Measurements from ENCODE around the gene G3BP1.

The G3BP1 gene

DNA sequence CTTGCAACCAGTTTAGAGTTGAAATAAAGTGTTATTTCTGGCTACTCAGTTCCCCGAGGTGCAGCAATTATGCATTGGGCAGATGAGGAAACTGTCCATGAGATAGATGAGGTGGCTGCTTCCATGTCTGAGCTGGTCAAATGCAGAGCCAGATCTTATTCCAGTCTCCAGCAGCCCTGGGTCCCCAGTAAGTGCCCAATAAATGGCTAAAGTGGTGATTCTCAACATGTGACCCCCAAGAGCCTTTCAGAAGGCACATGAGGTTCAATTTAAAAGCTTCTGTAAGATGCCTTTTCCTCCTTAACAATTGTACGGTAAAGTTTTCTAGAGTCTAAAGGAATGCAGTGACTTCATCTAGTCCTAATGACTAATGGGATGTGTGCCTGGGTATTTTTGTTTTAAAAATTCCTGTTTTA, 30.8 kb upstream of the G3BP1 start:
- Mint-ChIP-seq H3K36me3 (ENCODE audit: low read depth) (peaks cover 91% of the 10 kb centered on the region), H3K27ac (no peak overlapping the region), H3K4me3 (no peak overlapping the region), H3K27me3 (no peaks in the 10 kb centered on the region), H3K9me3 (no peaks in the 10 kb centered on the region), H3K4me1 (ENCODE audit: low read depth) (peaks cover 22% of the 10 kb centered on the region)
- intact Hi-C loops (cut with micrococcal nuclease): loop anchor here (1.0 to 2.0 kb wide), 2 partner anchors 30 to 82 kb away; partner anchors contain the start of gene G3BP1

DNA sequence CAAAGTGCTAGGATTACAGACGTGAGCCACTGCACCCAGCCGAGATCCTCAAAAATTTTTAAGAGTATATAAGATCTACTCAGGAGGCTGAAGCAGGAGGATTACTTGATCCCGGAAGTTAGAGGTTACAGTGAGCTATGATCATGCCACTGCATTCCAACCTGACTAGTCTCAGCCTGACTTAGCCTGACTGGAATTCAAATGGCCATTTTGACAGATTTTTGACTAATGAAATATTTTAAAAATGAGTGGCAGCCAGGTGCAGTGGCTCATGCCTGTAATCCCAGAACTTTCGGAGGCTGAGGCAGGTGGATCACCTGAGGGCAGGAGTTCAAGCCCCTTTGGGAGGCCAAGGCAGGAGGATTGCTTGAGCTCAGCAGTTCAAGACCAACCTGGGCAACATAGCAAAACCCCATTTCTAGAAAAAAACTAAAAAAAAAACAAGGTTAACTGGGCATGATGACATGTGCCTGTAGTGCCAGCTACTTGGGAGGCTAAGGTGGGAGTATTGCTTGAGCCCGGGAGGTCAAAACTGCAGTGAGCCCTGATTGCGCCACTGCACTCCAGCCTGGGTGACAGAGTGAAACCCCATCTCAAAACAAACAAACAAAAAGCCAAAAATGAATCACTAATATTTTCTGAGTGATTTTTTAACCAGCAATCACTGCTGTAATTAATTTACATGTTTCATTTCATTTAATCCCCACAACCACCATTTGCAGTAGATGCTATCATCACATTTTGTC, 29.9 kb upstream of the G3BP1 start:
- H3K27ac Mint-ChIP-seq: no peak overlapping the region
- peaks cover 31% of the 10 kb centered on the region for H3K4me1 Mint-ChIP-seq (ENCODE audit: low read depth)
- no peaks in the 10 kb centered on the region for H3K27me3 Mint-ChIP-seq
- H3K36me3 Mint-ChIP-seq (ENCODE audit: low read depth): peaks cover 92% of the 10 kb centered on the region
- intact Hi-C loops (cut with micrococcal nuclease): loop anchor here (2.0 kb wide), 1 partner anchor 29 kb away; the partner anchor contains the start of gene G3BP1
- H3K9me3 Mint-ChIP-seq: no peaks in the 10 kb centered on the region
- H3K4me3 Mint-ChIP-seq: no peak overlapping the region

DNA sequence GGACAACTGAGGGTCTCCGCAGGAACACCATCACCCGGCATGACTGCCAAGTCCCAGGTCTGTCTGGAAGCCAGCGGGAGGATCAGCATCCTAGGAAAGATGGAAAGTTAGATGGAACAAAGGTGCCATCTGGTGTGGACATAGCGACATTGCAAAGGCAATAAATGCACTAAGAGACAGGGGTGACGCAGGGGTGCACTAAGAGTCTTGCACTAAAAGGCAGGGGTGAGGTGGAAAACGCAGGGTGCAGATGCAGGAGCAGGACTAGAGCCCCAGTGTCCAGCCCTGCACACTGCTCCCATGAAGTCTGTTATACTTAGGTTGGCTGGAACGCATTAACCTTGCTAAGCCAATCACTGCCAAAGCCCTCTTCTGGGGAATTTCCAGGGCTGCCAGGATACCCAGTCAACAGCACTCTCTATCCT, 28.9 kb upstream of the G3BP1 start:
- H3K27me3 Mint-ChIP-seq: no peaks in the 10 kb centered on the region
- intact Hi-C loops (cut with micrococcal nuclease): no loop called here
- H3K4me3 Mint-ChIP-seq: no peak overlapping the region
- H3K36me3 Mint-ChIP-seq (ENCODE audit: low read depth): peaks cover 82% of the 10 kb centered on the region
- no peak overlapping the region for H3K27ac Mint-ChIP-seq
- peaks cover 31% of the 10 kb centered on the region for H3K4me1 Mint-ChIP-seq (ENCODE audit: low read depth)
- H3K9me3 Mint-ChIP-seq: no peaks in the 10 kb centered on the region

DNA sequence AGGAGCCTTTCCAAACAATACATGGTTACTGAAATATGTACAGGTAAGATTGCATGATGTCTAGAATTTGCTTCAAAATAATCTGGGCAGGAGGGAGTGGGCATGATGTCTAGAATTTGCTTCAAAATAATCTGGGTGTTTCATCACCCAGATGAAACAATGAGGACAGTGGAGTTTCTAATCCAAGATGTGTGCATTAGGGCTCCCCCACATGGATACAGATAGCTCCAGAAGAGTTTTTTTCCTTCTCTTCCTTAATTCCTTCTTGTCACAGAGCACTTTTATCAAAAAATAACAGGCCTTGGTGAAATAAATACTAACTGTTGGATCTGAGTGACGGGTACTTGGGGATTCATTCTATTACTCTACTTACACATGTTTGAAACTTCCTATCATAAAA, 28.2 kb upstream of the G3BP1 start:
- H3K9me3 Mint-ChIP-seq: no peaks in the 10 kb centered on the region
- no peak overlapping the region for H3K27ac Mint-ChIP-seq
- H3K4me1 Mint-ChIP-seq (ENCODE audit: low read depth): peaks cover 31% of the 10 kb centered on the region
- H3K4me3 Mint-ChIP-seq: no peak overlapping the region
- H3K36me3 Mint-ChIP-seq (ENCODE audit: low read depth): peaks cover 81% of the 10 kb centered on the region
- H3K27me3 Mint-ChIP-seq: no peaks in the 10 kb centered on the region
- intact Hi-C loops (cut with micrococcal nuclease): no loop called here

DNA sequence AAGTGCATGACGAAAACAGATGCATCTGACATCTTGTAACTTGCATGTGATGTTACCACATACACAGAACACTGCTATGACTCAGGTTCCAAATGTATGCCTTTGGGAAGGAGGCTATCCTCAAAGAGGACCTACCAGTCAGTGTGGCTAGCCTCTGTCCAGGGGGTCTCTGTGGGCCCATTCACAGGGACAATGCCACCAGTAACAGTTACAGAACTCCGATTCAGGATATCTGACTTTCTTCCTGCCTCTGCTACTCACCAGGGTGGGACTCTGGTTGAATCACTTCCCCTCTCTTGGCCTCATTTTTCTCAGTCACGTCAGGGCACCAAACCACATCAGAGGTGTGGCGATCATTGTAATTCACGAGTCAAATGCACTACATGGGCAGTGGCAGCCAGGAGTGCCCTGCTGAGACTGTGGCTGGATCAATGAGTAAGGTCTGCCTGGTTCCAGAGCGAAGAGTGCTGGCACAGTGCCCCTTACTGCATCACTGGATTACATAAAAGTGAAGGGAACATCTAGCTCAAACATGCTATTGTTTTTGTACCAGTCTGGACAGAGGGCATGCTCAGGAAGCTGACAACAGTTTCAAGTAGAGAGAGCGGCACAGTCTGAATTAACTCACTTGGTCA, 26.6 kb upstream of the G3BP1 start:
- Mint-ChIP-seq H3K4me1 (ENCODE audit: low read depth) (peaks cover 45% of the 10 kb centered on the region), H3K4me3 (no peak overlapping the region), H3K27ac (peak overlapping the region; percentile 79), H3K36me3 (ENCODE audit: low read depth) (peaks cover 72% of the 10 kb centered on the region), H3K9me3 (no peaks in the 10 kb centered on the region), H3K27me3 (no peaks in the 10 kb centered on the region)
- intact Hi-C loops (cut with micrococcal nuclease): loop anchor here (5.0 kb wide), 1 partner anchor 298 kb away; the partner anchor contains the start of gene SLC36A1

DNA sequence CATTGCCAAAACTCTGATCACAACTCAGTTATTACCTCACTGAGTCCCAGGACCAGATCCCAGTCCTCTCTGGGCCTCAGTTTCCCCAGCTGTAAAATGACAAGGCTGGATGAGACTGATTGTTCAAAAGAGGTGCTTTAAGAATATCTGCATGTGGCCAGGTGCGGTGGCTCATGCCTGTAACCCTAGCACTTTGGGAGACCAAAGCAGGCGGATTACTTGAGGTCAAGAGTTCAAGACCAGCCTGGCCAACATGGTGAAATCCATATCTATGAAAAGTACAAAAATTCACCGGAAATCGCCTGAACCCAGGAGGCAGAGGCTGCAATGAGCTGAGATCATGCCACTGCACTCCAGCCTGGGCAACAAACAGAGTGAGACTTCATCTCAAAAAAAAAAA, 21.6 kb upstream of the G3BP1 start:
- Mint-ChIP-seq H3K9me3 (no peaks in the 10 kb centered on the region), H3K4me3 (peak overlapping the region; percentile 21), H3K4me1 (ENCODE audit: low read depth) (peaks cover 55% of the 10 kb centered on the region), H3K27ac (peak overlapping the region; percentile 81), H3K27me3 (no peaks in the 10 kb centered on the region), H3K36me3 (ENCODE audit: low read depth) (peaks cover 46% of the 10 kb centered on the region)
- intact Hi-C loops (cut with micrococcal nuclease): loop anchor here (10.0 kb wide), 1 partner anchor 495 kb away; the partner anchor contains the start of gene GM2A

DNA sequence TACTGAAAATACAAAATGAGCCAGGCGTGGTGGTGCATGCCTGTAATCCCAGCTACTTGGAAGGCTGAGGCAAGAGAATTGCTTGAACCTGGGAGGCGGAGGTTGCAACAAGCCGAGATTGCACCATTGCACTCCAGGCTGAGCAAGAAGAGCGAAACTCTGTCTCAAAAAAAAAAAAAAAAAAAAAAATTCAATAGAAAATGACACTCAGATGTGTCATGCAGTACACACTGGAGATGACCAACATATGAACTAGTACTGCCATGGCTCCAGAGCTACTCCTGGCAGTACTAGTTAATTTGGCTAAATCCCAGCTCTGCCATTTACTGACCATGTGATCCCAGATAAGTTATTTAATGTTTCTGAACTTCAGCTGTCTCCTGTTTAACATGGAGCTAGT, 20.7 kb upstream of the G3BP1 start:
- Mint-ChIP-seq H3K36me3 (ENCODE audit: low read depth) (peaks cover 39% of the 10 kb centered on the region), H3K4me1 (ENCODE audit: low read depth) (peaks cover 47% of the 10 kb centered on the region), H3K27me3 (no peaks in the 10 kb centered on the region), H3K27ac (peak overlapping the region; percentile 81), H3K4me3 (no peak overlapping the region), H3K9me3 (no peaks in the 10 kb centered on the region)
- intact Hi-C loops (cut with micrococcal nuclease): loop anchor here (10.0 kb wide), 1 partner anchor 496 kb away; the partner anchor contains the start of gene GM2A

DNA sequence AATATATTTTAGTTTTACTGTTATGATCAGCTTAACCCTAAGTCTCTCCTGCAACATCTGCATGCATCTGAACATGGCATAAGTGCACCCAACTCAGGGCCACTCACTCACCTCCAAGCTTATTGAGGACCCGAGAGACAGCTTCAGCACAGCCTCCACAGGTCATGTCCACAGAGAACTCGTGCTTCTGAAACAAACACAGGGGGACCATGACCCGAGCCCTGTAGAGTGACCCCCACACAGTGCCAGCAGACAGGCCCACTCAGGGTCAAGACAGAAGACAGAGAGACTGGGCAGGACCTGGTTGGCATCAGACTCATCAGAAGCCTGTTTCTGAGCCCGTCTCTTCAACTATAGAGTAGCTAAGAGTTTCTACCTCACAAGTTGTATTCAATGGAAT, 20.2 kb upstream of the G3BP1 start:
- Mint-ChIP-seq H3K36me3 (ENCODE audit: low read depth) (peaks cover 40% of the 10 kb centered on the region), H3K27ac (peak overlapping the region; percentile 66), H3K4me3 (no peak overlapping the region), H3K9me3 (no peaks in the 10 kb centered on the region), H3K27me3 (no peaks in the 10 kb centered on the region), H3K4me1 (ENCODE audit: low read depth) (peaks cover 47% of the 10 kb centered on the region)
- intact Hi-C loops (cut with micrococcal nuclease): loop anchor here (10.0 kb wide), 1 partner anchor 497 kb away; the partner anchor contains the start of gene GM2A

DNA sequence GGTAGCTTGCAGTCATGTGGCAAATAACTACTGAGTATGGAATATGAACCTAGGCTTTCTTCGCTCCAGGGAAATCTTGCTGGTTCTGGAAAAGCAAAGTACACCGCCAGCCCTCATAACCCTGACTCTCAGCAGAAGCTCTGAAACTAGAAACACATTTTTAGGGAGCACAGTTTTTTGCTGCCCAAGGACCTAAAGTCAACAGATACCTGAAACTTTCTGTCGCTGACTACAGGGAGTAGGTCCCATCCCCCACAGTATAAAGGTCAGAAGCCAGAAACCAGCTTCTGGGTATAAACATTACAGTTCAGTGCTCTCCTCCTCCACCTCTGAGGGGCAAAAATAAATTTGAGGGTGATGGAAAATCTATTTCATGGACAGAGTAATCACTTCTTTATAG, 16.4 kb upstream of the G3BP1 start:
- Mint-ChIP-seq H3K36me3 (ENCODE audit: low read depth) (peaks cover 35% of the 10 kb centered on the region), H3K27ac (no peak overlapping the region)

DNA sequence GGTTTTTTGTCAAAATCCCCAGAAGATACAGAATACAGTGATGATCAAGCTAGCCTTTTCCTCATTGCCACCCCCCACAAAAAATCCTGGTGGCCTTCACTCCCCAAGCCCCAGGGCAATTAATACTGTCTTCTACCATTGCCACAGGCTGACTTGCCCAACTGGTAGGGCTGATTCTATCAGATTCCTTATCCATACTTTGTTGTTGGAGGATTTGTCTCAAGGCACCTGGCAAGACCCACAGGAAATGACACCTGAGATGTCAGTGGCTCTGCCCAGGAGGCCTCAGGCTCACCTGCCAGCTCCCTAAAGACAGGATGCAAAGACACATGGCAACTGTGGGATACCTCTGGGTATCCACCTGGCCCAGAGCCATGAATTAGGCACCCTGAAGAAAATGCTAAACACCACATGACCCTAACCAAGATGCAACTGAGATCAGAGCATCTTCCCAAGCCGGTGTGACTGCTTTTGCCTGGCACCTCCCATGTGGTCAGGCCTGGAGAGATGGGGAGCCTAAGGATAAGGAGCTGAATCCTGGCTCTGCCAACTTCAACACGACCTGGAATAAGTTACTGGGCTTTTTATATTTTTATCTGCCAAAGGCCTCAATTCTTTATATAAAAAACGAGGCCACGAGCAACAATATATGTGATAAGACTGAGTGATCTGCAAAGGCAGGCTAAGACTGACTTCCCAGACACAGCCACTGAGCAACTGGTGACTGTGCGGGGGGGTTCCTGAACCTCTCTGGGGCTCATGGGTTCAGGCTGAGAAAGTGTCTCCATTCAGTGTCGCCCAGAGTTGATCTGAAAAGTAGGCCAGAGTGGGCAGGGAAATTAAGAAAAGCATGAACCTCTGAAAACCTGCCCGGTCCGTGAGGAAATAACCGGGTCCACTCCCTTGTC, 14.3 kb upstream of the G3BP1 start:
- Mint-ChIP-seq H3K27ac (peak overlapping the region; percentile 83), H3K27me3 (no peaks in the 10 kb centered on the region)
- intact Hi-C loops (cut with micrococcal nuclease): loop anchor here (1.0 to 10.0 kb wide), 2 partner anchors 14 to 503 kb away; partner anchors contain the start of genes G3BP1 and GM2A

More for the DNA sequence above, 16.4 kb upstream of the G3BP1 start:
- Mint-ChIP-seq H3K9me3 (no peaks in the 10 kb centered on the region), H3K27me3 (no peaks in the 10 kb centered on the region), H3K4me1 (ENCODE audit: low read depth) (peaks cover 53% of the 10 kb centered on the region), H3K4me3 (no peak overlapping the region)
- intact Hi-C loops (cut with micrococcal nuclease): loop anchor here (10.0 kb wide), 1 partner anchor 501 kb away; the partner anchor contains the start of gene GM2A

DNA sequence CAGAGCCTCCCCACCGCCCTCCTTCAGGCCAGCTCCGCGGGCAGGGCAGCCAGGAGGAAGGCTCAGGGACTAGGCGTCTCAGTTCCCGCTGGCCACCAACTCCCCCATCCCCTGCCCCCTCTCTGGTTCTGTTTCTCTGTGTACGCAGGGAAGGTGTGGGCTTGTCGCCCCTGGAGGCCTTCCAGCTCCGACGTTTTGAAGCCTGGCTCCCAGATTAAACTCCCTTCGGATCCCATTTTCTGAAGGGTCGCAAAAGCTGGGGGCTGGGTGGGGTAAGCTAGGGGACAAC, 13.7 kb upstream of the G3BP1 start:
- H3K4me1 Mint-ChIP-seq (ENCODE audit: low read depth): peaks cover 39% of the 10 kb centered on the region
- peak overlapping the region; percentile 83 for H3K27ac Mint-ChIP-seq
- no peaks in the 10 kb centered on the region for H3K9me3 Mint-ChIP-seq
- H3K27me3 Mint-ChIP-seq: no peaks in the 10 kb centered on the region
- peak overlapping the region; percentile 87 for H3K4me3 Mint-ChIP-seq
- intact Hi-C loops (cut with micrococcal nuclease): loop anchor here (1.0 to 10.0 kb wide), 2 partner anchors 13 to 503 kb away; partner anchors contain the start of genes G3BP1 and GM2A
- peaks cover 20% of the 10 kb centered on the region for H3K36me3 Mint-ChIP-seq (ENCODE audit: low read depth)

More for the DNA sequence above, 14.3 kb upstream of the G3BP1 start:
- Mint-ChIP-seq H3K9me3 (no peaks in the 10 kb centered on the region), H3K36me3 (ENCODE audit: low read depth) (peaks cover 26% of the 10 kb centered on the region), H3K4me3 (peak overlapping the region; percentile 87), H3K4me1 (ENCODE audit: low read depth) (peaks cover 44% of the 10 kb centered on the region)

DNA sequence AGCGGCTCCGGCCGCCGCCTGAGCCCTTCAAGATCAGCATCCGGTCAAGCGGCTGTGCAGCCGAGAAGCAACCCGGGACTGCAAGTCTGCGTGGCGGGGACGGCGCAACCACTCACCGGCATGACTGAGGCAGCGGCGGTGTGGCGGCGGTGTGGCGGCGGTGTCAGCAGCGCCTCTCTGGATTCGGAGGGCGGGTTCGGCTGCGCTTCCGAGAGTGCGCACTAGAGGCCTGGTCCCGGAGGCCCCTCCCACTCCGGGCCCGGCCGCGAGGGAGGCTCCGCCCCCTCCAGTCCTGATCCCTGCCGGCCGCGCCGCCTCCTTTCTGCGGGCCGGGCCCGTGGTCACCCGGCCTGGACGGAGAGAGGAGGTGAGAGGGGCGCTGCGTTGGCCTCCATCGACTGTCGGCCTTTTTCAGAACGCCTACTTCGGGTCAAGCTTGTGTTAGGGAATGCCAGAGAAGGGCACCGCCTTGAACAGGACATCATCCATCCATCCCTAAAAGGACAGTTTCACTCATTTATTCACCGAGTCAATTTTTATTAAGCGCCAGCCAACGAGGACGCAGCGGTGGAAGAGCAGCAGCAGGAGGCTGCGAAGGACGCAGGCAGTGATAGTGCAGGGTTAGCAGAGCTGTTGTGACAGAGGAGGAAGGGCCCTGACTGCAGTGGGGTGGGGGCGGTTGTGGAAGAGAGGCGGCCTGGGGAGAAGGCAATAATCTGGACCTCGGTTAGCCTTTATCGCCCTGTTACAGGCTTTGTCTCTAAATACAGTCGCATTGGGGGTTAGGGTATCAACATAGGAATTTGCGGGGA, 13.1 kb upstream of the G3BP1 start, which contains the start of gene ATOX1:
Gene ATOX1 (minus strand): TSS at position 202 of the 812 bp plus-strand sequence. CDS start 80 bp downstream, at position 122.
- H3K4me3 Mint-ChIP-seq: peak within 1 kb of the TSS; percentile 87
- intact Hi-C loops (cut with micrococcal nuclease): loop anchor here (1.0 to 10.0 kb wide), 2 partner anchors 13 to 504 kb away; partner anchors contain the start of genes G3BP1 and GM2A
- H3K27me3 Mint-ChIP-seq: no peaks in the 10 kb centered on the region
- peak within 1 kb of the TSS; percentile 83 for H3K27ac Mint-ChIP-seq
- peaks cover 34% of the 10 kb centered on the region for H3K4me1 Mint-ChIP-seq (ENCODE audit: low read depth)
- no peaks in the 10 kb centered on the region for H3K9me3 Mint-ChIP-seq
- H3K36me3 Mint-ChIP-seq (ENCODE audit: low read depth): peaks cover 14% of the 10 kb centered on the region

DNA sequence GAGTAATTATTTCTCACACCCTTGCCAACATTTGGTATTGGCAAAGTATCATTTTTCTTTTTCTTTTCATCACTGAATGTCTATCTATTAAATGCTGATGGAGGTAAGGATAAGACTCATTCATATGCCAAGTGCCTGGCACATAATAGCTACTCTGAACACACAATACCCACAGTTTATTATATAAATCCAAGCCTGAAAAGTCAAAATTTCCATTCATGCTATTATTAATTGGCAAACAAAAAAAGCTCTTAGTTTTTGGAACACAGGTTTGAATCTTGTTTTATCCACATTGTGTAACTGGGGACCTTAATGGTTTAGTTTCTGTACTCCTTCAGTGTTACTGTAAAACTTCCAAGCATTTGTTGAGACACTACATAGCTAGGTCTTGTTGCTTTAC, 7.0 kb upstream of the G3BP1 start:
- Mint-ChIP-seq H3K4me1 (ENCODE audit: low read depth) (no peaks in the 10 kb centered on the region), H3K9me3 (no peaks in the 10 kb centered on the region), H3K4me3 (no peak overlapping the region), H3K36me3 (ENCODE audit: low read depth) (no peaks in the 10 kb centered on the region), H3K27ac (no peak overlapping the region), H3K27me3 (no peaks in the 10 kb centered on the region)
- intact Hi-C loops (cut with micrococcal nuclease): no loop called here
